Peyer's patch (tissue), 4 donors: ENCODE measurements around the gene ZC3H12D.

Experiments used
- POLR2A ChIP-seq, 2 donors: fragments of 450-650 bp; IDR thresholded peaks; one replicate each; pipeline ENCODE4 v1.5.1; 2017; ENCODE audit warnings: antibody characterized with exemption in 2 of 2, mild to moderate bottlenecking in 2 of 2, moderate library complexity in 2 of 2
- TF ChIP-seq, protein P1 (sequence below), 6 experiments: fragments of 450-650 bp in 4 of 6; fragments of 200-600 bp in 2 of 6; sonication (generic) in 1 of 6; IDR thresholded peaks; one replicate each; pipeline ENCODE4 v1.5.1; 2017 to 2019; ENCODE audit warnings: antibody characterized with exemption in 6 of 6, mild to moderate bottlenecking in 3 of 6, moderate library complexity in 1 of 6

DNA sequence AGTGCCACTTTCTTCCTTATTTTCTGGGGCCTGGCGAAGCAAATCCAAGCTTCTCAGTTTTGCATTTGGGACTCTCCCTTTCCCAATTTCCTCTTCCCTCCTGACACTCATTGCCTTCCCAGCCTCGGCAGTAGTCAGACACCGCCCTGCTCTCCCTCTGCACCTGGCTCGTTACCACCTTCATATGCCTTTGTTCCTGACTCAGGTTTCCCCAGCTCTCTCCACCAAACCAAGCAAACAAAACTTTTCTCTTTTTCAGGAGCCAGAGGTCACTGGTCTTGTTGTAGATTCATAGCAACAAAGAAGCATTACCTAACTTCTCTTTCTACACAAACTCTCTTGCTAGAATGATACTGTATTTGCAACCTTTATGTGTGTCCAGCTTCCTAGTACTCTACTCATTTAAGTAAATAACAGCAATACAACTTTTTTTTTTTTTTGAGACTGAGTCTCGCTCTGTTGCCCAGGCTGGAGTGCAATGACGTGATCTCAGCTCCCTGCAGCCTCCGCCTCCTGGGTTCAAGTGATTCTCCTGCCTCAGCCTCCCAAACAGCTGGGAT, 9.0 kb upstream of the ZC3H12D start:
- TF ChIP-seq POLR2A (IDR thresholded peaks at IDR 0.05): no peak
- TF ChIP-seq, protein P1, sequence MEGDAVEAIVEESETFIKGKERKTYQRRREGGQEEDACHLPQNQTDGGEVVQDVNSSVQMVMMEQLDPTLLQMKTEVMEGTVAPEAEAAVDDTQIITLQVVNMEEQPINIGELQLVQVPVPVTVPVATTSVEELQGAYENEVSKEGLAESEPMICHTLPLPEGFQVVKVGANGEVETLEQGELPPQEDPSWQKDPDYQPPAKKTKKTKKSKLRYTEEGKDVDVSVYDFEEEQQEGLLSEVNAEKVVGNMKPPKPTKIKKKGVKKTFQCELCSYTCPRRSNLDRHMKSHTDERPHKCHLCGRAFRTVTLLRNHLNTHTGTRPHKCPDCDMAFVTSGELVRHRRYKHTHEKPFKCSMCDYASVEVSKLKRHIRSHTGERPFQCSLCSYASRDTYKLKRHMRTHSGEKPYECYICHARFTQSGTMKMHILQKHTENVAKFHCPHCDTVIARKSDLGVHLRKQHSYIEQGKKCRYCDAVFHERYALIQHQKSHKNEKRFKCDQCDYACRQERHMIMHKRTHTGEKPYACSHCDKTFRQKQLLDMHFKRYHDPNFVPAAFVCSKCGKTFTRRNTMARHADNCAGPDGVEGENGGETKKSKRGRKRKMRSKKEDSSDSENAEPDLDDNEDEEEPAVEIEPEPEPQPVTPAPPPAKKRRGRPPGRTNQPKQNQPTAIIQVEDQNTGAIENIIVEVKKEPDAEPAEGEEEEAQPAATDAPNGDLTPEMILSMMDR (IDR thresholded peaks at IDR 0.05): no peak
